Measurements from ENCODE around the gene CCDC169.
A peak's percentile ranks its signal among the peaks of the same experiment; 100 is the strongest.
"Not testable (repeated sequence)": the region's sequence is repeated elsewhere in the genome, so short reads cannot be mapped to it uniquely, and the experiment has no call there.

CCDC169 gene

DNA sequence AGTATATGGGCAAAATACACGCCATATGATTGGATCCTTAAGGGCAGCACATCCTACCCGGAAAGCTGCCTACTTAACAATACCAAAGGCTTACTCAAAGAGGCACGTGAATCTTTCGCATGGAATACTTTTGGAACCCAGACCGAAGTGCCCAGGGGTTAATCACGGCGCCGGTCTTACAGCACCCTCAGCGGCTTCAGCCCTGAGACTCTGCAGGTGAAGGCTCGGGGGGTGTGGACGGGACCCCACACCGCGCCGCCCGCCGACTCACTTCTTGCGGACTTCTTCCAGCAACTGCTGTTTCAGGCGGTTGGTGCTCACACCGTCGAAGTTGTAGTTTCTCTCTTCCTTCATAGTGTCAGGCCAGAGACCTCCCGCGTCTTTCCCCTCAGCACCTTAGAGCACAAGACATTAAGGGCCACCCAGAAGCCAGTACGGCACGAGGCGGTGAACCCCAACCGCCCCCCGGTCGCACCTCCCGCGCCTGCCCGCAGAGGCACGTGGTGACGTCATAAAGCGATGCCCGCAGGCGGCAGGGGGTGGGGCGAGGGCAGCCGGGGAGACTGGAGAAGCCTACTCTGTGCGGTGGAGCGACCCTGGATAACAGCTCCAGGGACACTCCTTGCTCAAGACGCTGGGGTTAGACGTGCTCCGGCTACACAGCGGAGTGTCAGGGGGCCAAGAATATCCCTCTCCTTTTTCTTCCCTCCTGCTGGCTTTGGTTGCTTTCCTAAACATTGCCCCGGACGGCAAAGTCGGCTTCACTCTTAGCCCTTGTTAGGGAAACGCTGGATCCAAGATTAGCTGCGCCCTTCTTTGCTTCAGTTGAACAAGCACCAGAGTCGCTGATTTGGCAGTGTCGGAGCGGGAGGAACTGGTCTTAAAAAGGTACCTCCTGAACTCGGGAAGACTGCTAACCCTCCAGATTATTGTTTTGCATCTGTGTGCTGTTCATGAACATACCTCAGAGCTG, at the start of gene CCDC169:
CCDC169 (minus strand) TSS at position 449 of the 973 bp plus-strand sequence; CDS start at position 354, 95 bp downstream.
- DNase-seq, result peak; percentile 47 to 52

DNA sequence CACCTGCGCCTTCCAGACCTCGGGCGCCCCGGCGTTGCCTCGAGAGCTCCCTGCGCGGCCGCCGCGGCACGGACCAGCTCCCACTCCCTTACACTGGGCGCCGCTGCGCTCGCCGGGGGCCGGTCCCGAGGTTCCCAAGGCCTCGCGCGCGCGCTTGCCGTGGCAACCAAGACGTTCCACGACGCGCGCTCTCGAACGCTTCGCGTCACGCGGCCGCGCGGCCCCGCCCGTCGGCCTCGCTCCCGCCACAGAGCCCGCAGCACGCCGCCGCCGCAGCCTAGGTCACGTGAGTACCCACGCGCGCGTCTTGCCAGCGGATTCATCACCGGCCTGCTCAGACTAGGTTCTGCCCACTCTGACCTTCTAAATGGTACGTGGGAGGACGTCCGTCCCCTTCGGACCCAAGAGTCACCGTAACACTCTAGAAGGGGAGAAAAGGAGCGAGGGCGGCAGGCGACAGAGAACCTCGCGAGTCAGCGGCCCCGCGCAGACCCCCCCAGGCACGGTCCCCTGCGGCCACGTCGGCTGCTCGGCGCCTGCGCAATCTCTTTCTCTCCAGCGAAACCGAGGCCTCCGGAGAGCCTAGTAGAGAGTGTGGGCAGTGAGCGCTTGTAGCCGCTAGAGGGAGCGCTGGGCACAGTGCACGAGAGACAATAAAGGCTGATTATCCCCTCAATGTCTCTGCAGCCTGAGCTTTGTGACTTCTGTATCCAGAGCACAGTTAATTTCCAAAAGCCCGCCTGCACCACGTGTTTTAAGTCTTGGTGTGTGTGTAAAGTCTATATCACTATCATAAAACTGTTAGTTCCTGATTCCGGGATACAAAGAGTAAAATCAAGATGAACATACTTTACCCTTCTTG, 48.8 kb upstream of the CCDC169 start, which contains the start of gene SPART:
SPART (minus strand) TSS at position 173 of the 862 bp plus-strand sequence. CDS start 10,564 bp downstream, outside the sequence.
- DNase-seq, result peak; percentile 96

DNA sequence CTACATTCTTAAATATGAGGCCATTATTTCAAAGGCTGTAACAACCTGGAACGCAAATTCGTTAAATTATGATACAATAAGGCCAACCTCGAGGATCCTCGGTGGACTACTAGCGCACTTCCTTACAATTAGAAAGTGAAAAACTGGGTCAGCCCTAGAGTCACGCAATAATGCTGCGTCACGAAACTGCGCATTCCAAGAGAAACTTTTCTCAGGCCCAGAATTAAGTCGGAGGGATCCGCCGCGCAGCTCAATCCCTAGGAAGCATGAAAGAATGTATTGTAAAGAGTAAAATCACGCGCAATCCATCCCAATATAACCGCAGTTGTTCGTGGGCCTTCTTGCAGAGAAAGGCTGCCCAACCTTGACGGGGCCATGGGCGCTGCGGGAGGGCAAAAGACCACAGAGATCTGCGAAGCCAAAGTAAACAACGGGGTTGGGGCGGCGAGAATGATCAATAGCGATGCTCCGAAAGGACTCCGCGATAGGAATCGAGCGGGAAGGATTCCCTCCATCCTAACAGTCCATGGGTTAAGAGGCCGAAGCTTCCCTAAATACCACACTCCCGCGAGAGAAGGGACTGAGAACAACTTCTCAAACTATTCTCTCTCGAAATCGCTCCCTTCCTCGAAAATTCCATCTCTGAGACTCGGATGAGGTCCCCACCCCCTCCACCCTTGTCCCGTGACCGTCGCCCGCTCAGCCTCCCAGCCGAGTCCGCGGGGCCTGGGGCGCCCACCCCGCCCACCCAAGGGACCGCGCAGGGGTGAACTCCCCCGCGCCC, 48.0 kb upstream of the CCDC169 start:
- DNase-seq, result peak; percentile 58 to 86

DNA sequence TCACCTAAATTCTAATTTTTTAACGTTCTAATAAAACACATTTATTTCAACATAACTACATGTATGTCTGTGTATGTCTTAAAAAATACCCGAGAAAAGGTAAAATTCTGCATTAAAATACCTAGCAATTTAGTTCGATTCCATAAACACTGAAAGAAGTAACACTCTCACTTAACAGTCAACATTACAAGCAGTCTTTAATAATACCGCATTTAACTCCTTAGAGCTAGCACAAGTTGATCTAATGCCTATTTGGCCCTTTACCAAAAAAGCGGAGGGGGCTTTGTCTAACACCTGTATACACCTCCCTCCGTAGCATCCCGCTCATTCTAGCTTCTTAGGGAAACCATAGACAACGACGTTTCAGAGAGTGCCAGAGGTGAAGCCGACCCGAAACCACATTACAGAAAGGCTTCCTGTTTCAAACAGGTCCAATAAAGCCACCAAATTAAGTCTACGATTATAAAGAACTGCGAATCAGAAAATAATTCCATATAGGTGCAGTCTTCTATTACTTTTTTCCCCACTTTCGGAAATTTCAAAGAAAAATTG, 47.3 kb upstream of the CCDC169 start:
- DNase-seq, result peak in 1 of 2 donors; percentile 8

DNA sequence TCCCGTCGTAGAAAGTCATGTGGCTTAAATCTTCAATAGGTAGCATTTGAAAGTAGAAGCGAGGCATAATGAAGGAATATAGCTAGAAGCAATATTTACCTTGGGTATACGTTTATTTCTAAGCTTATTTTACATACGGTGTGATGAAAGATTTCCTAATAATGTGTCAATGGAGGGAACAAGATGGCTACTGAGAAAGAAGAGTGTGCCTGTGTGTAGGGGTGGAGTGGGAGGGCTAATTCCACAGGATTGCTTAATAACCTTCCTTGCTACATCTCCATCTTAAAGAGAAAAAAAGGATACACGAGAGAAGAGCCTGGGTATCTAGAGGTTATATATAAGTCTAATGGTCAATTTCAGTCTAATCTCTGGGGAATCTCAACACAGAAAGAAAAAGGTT, 46.6 kb upstream of the CCDC169 start:
- DNase-seq, result no peak

DNA sequence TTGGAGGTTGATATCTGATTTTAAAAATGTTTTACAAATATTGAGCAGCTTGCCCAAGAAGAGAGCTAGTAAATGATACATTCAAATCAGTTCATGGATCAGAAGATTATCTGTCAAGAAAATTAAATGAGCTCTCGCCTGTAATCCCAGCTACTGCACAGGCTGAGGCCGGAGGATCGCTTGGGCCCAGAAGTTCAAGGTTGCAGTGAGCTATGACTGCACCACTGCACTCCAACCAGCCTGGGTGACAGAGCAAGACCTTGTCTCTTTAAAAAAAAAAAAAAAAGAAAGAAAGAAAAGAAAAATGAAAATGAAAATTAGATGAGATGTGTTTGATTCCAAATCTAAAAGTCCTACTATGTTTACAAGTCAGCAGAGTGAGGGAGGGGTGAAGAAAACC, 46.2 kb upstream of the CCDC169 start:
- DNase-seq, result no peak

DNA sequence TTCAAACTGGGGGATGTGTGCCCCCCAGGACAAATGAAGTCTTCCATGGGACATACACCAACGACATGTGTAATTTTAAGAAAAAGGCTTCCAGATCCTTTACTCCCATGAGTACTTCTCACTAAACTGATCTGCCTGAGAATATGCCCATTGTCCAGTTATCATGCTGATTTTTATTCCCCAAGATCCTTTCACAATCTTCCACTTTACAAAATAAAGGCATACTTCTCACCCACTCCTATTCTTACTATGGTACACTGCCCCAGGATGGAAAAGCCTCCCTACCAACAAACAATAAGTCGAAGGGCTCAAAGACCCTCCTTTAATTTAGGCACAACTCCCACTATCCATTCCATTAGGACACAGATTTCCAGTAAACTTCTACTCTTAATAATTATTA, 45.1 kb upstream of the CCDC169 start:
- DNase-seq, result no peak

DNA sequence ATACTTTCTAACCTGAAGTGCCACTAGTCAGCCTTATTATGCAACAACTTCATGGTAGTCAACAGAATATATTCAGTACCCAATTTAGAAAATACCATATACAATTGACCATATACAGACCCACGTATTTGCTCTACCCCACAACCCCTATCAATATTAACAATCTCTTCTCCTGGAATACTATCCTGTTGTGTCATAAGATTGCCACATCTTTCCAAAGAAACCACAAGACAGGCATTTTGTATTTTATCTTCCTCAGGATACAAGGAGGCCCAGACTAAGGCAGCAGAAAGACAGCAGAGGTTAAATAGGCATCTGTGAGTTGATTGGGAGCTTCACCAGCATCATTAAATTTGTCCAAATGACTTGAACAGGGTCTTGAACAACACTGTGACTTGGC, 44.1 kb upstream of the CCDC169 start:
- DNase-seq, result no peak

DNA sequence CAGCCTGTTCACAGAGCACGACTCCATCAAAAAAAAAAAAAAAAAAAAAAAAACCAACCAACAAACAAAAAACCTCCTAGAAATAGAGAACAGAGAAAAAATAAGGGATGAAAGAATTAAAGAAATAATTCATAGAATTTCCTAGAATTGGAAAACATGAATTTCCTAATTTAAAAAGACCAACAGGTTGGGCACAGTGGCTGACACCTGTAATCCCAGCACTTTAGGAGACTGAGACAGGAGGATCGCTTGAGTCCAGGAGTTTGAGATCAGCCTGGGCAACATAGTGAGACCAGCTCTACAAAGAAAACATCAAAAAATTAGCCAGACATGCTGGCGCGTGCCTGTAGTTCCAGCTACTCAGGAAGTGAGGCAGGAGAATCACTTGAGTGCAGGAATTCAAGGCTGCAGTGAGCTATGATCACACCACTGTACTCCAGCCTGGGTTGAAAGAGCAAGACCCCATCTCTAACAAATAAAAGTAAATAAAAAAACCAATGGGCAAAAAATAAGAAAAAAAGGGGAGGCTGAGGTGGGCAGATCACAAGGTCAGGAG, 42.1 kb upstream of the CCDC169 start:
- no peak for DNase-seq

DNA sequence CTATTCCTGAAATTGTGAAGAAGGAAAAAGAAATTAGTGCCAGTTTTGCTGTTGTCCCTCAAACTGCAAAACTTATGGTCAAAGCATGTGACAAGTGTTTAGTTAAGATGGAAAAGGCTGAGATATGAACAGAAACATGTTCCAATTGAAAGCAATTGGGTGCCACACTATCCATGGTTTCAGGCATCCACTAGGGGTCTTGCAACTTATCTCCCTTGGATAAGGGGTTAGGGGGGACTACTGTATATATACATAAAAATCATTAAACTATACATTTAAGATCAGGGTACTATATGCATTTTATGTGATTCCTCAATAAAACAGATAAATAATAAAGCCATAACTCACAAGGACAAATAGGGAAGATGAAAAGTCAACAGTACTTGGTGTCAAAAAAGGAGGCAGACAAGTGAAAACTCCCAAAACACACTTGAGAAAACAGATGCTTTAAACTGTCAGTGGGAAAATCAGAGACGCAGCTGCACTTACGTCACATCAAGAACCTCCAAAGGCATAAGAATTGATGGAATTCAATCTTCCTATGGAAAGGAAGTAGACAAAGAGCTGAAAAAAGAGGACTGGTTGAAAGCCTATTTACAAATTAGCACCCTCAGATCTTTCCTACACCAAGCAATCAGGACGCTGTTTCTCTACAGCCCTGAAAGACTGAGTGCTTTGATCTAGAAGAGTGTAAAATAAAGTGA, 40.5 kb upstream of the CCDC169 start:
- DNase-seq, result no peak

DNA sequence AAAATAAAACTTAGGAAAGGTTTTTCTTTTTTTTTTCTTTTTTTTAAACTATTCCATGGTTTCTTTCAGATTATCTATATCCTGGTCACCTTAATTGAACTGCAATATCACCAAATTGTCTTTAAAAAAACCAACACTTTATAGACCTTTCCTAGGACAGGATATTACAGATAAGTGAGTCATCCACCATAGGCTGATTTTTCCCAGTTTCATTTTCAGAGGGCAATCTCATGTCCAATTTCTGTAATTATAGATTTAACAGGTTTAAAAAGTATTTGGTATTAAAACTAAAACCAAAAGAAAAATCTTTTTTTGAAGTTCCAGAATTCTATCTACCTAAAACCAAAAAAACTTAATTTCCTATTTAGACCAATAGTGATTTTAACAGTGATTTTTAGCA, 35.4 kb upstream of the CCDC169 start:
- no peak for DNase-seq

DNA sequence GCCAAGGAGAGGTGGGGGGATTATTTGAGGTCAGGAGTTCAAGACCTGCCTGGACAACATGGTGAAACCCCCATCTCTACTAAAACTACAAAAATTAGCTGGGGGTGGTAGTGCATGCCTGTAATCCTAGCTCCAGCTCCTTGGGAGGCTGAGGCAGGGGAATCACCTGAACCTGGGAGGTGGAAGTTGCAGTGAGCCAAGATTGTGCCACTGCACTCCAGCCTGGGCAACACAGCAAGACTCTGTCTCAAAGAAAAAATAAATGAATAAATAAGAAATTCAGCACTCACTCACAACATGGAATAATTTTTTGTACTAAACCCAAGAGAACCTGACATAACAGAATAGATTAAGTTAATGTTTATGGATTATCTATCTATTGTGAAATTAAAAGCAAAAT, 34.6 kb upstream of the CCDC169 start:
- not testable (repeated sequence) for DNase-seq

DNA sequence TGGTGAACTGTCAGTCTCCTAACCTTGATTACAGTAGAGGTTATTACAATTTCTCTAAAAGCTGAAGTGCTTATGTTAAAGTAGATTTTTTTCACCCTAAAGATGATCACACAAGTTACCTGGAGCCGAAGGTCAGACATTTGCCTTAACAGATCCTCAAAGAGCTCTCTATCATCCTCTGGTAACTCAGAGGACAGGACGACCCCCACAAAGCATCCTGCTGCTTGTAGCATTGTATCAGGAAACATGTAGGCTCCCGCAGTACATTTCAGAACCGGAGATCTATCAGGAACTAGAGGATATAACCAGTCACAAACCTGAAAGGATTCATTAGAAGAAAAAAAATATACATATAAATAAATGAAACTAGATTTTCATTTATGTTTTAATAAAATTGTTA, 33.7 kb upstream of the CCDC169 start:
- no peak for DNase-seq

DNA sequence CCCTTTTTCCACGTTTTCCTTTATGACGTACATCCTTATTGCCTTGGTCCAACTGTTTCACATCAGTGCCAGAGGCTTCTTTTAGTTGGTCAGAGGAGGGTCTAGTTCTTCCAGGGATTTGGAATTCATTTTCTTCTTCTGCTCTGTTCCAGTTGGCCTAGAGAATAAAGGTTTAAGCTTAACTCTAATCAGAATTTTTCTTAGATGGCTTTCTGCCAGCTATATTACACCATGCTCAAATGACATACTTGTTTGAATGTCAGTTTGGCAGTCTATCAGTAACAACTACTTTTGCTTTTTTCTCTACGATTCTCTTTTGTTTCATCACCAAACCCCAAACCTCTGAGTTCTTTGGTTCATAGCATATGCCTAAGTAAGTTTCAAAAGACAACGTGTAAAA, 31.7 kb upstream of the CCDC169 start:
- DNase-seq, result no peak

DNA sequence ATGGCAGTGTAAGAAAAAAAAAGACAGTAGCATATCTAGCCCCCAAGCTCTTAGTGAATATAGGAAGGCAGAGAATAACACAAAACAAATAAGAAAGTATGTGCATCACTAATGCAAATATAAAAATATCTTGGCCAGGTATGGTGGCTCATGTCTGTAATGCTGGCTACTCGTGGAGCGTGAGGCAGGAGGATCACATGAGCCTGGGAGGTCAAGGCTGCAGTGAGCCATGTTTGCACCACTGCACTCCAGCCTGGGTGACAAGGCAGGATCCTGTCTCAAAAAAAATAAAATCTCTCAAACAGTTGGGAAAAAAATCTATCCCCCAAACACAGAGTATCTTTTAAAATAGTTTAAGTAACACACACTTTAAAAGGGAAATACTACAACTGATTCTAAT, 31.2 kb upstream of the CCDC169 start:
- no peak for DNase-seq

DNA sequence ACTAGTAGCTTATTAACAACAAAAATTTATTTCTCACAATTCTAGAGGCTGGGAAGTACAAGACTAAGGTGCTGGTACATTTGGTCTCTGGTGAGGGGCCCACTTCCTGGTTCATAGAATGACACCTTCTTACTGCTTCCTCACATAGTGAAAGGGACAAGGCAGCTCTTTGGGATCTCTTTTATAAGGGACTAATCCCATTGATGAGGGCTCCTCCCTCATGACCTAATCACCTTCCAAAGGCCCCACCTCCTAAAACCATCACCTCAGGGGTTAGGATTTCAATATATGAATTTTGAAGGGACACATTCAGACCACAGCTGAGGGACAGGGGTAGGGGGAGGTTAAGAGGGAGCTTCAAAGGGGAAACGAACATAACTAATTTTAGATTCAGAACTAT, 28.3 kb upstream of the CCDC169 start:
- no peak for DNase-seq

DNA sequence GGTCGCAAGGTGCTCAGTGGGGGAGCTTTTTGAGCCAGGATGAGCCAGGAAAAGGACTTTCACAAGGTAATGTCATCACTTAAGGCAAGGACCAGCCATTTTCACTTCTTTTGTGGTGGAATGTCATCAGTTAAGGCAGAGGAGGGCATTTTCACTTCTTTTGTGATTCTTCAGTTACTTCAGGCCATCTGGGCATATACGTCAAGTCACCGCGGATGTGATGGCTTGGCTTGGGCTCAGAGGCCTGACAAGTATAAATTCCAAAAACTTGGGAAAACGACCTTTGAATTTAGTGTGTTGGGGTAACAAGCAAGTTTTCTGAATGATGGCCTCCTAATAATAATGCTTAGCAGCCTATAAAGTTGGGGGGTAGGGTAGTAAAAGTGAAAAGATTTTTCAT, 27.3 kb upstream of the CCDC169 start:
- not testable (repeated sequence) for DNase-seq

DNA sequence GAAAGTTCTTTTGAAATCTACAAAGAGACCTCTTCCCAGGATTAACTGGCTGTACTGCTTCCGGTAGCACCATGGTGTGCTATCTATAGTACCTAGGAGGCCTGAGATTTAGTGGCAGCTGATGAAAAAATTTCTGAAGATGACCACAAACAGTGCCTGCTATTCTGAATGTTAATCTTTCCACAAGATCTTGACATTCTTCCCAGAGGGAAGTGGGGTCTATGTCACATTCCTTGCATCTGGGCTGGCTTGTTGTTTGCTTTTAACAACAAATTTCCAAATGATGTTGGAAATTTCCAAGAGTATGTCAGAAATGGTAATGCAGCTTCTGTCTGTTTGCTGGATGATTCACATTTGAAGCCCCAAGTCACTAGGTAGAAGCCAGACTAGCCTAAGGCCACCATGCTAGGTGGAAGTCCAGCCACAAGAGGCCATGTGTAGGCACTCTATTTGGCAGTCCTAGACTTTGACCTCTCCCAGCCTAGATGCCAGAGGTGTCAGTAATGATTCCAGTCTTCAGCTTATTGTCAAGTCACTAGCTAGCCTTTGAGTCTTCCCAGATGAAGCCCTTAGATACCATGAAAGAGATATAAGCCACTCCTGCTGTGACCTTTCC, 26.4 kb upstream of the CCDC169 start:
- DNase-seq, result no peak

DNA sequence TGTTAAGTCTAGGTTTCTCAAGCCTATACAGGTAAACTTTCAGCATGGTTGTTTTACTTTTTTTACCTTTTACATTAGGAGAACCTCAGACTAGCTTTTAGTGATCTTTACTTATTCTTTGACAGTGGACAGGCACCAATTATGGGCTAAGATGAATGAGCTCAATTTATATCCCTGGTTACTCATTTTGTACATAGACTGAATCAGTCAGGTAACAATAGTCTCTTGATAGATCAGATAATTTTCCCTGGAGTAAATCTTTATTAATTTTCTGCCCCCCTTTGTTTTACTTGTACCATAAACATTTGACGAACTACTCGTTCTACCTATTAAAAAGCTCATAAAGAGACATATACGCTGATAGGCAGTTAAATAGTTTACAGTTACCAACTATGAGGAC, 25.8 kb upstream of the CCDC169 start:
- DNase-seq, result no peak

DNA sequence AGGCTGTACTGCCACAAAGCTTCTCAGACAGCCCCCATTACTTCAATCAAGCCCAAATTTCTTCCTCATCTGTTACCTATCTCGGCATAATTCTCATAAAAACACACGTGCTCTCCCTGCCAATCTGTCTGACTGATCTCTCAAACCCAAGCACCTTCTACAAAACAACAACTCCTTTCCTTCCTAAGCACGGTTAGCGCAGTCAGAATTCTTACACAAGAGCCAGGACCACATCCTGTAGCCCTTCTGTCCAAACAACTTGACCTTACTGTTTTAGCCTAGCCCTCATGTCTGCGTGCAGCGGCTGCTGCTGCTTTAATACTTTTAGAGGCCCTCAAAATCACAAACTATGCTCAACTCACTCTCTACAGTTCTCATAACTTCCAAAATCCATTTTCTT, 22.2 kb upstream of the CCDC169 start:
- DNase-seq, result not testable (repeated sequence)

All from hippocampal formation (tissue), 2 donors.